ENCODE measurements around the gene PGAM1. TPM values are rescaled to one million over a fixed set of nuclear protein-coding genes. Genes with fewer than 3 reads are reported as not detected.

The PGAM1 gene
- total and polyA plus RNA-seq, 9 of the 15 experiments (the other 6 are each of a cell fraction or from before 2014, with no cell fraction given), result 40.3 to 559 (median 269) TPM

- ChIA-PET POLR2A (interaction anchor here (0.7 to 1.7 kb wide), 5 partner anchors 10 to 73 kb away, joined by 3 to 5 read pairs (median 4); no protein-coding TSS in a partner anchor), CTCF (ENCODE audit: low intra/inter-chr PET ratio) (interaction anchor here (0.7 kb wide), 2 partner anchors 18 to 20 kb away, joined by 3 to 4 read pairs; no protein-coding TSS in a partner anchor)
- Histone ChIP-seq H3K9me1 (ENCODE audit: control insufficient read depth, insufficient read depth, low read length) (no peaks in the 10 kb centered on the region), H2AFZ (ENCODE audit: low read depth, low read length) (no peak overlapping the region), H3K4me2 (ENCODE audit: insufficient read depth, low read length) (peak overlapping the region; percentile 99), H3K27me3 (ENCODE audit: control insufficient read depth in 2 of 2, insufficient read depth in 2 of 2, low read length in 2 of 2) (no peaks in the 10 kb centered on the region), H3K79me2 (ENCODE audit: control insufficient read depth, insufficient read depth, low read length) (peaks cover 46% of the 10 kb centered on the region), H3K4me3 (peak overlapping the region; percentile 90), H3K4me1 (replicated peaks in 1 of 2; ENCODE audit: control insufficient read depth in 2 of 2, insufficient read depth in 2 of 2, low read length in 2 of 2) (peaks cover 6 to 12% of the 10 kb centered on the region in 2 experiments; a peak in 3 of 5 replicates), H4K20me1 (replicated peaks; ENCODE audit: control insufficient read depth, insufficient read depth, low read length) (peaks cover 20% of the 10 kb centered on the region), H3K9ac (ENCODE audit: insufficient read depth in 1 of 2, low read depth in 2 of 2, low read length in 2 of 2) (peak overlapping the region; percentile 93 to 100), H3K9me3 (replicated peaks; ENCODE audit: control insufficient read depth, insufficient read depth, low read depth, low read length) (no peaks in the 10 kb centered on the region), H3K36me3 (ENCODE audit: control insufficient read depth, insufficient read depth, low read length) (peaks cover 49% of the 10 kb centered on the region), H3K27ac (ENCODE audit: extremely low read depth, low read depth, low read length) (peak overlapping the region; percentile 89)
- BruUV-seq (replicated peaks), result no TSS peak
- WGBS (ENCODE audit: insufficient coverage, low coverage, missing lambda C conversion rate), result 0% methylated on average over 28 of the region's 34 CpGs
- in situ Hi-C loops (cut with MboI), result no loop called here
- peak in 1 of 4 experiments; percentile 25 for DNase-seq (ENCODE audit: extremely low read depth in 1 of 4, low spot score in 3 of 4)
- FAIRE-seq, result no peak
- ATAC-seq, result peak; percentile 59
- intact Hi-C loops (cut with micrococcal nuclease), result loop anchor here (1.0 kb wide), 1 partner anchor 20 kb away; no protein-coding TSS in a partner anchor
- no peak for TF ChIP-seq MCM3 (IDR thresholded peaks at IDR 0.05)
- TF ChIP-seq ATF4 (CRISPR knock-in tag; IDR thresholded peaks at IDR 0.05), result no peak
- peak; percentile 81 for TF ChIP-seq ZNF24 (IDR thresholded peaks at IDR 0.05)
- TF ChIP-seq DMBX1 (CRISPR knock-in tag; IDR thresholded peaks at IDR 0.05; ENCODE audit: borderline replicate concordance), result no peak
- TF ChIP-seq LCOR (CRISPR knock-in tag; IDR thresholded peaks at IDR 0.05), result no peak
- TF ChIP-seq POLR2AphosphoS5 (IDR thresholded peaks at IDR 0.05; ENCODE audit: control insufficient read depth, insufficient read depth, low read depth, low read length), result 0 out of 2 replicates have a peak, but pooled peaks have one; percentile 17
- TF ChIP-seq ARID4B (CRISPR knock-in tag; IDR thresholded peaks at IDR 0.05), result peak; percentile 39; the same call in 1 of the 2 replicates
- TF ChIP-seq YY1 (IDR thresholded peaks at IDR 0.05; ENCODE audit: borderline replicate concordance in 1 of 3, control insufficient read depth in 1 of 3, extremely low read depth in 1 of 3, insufficient read depth in 3 of 3, insufficient read length in 1 of 3, insufficient replicate concordance in 2 of 3, low read depth in 1 of 3, low read length in 2 of 3), result peak in 1 of 3 experiments; percentile 25
- TF ChIP-seq ZNF518B (CRISPR knock-in tag; IDR thresholded peaks at IDR 0.05), result no peak
These were observed 982 bp downstream of the PGAM1 start for GRCh38 chr10:97426776-97427570.

Measured in K562 (cell line).